DMS79 treated with DMSO at 0.1 percent for 48 hours (cell line): ENCODE data around the gene PKD2L2.
"Not testable (repeated sequence)": the region's sequence is repeated elsewhere in the genome, so short reads cannot be mapped to it uniquely, and the experiment has no call there.

Experiments used
- DNase-seq: peaks from one replicate; lab custom pipeline; 2025; lab: John Stamatoyannopoulos, UW

The PKD2L2 gene

GRCh38 chr5:137888466-137888862, 793 bp upstream of the PKD2L2 start:
- DNase-seq: no peak

GRCh38 chr5:137890845-137891244, 1.6 kb downstream of the PKD2L2 start:
- DNase-seq: no peak

- no peak for DNase-seq
Measured at GRCh38 chr5:137891849-137892248, 2.6 kb downstream of the PKD2L2 start.

- DNase-seq: no peak
Measured at GRCh38 chr5:137894586-137894985, 5.3 kb downstream of the PKD2L2 start.

GRCh38 chr5:137896560-137896959, 7.3 kb downstream of the PKD2L2 start:
- no peak for DNase-seq

- DNase-seq: no peak
Measured at GRCh38 chr5:137899493-137899892, 10.2 kb downstream of the PKD2L2 start.

GRCh38 chr5:137901011-137901817, 12.0 kb downstream of the PKD2L2 start:
- DNase-seq: no peak

GRCh38 chr5:137902408-137903133, 13.3 kb downstream of the PKD2L2 start:
- DNase-seq: no peak

GRCh38 chr5:137914758-137915157, 25.5 kb downstream of the PKD2L2 start:
- DNase-seq: no peak

GRCh38 chr5:137916923-137917322, 27.7 kb downstream of the PKD2L2 start:
- no peak for DNase-seq

GRCh38 chr5:137921931-137922330, 32.7 kb downstream of the PKD2L2 start:
- no peak for DNase-seq

GRCh38 chr5:137923856-137924255, 34.6 kb downstream of the PKD2L2 start:
- no peak for DNase-seq

GRCh38 chr5:137932800-137933199, 43.5 kb downstream of the PKD2L2 start:
- no peak for DNase-seq

GRCh38 chr5:137933491-137933911, 44.2 kb downstream of the PKD2L2 start:
- peak; percentile 7 for DNase-seq

- DNase-seq: no peak
Measured at GRCh38 chr5:137935190-137935589, 45.9 kb downstream of the PKD2L2 start.

GRCh38 chr5:137935694-137936093, 46.4 kb downstream of the PKD2L2 start:
- DNase-seq: no peak

GRCh38 chr5:137937994-137938750, 48.9 kb downstream of the PKD2L2 start:
- DNase-seq: no peak

GRCh38 chr5:137938751-137939143, 49.5 kb downstream of the PKD2L2 start:
- DNase-seq: no peak

GRCh38 chr5:137939331-137939730, 50.1 kb downstream of the PKD2L2 start:
- no peak for DNase-seq

GRCh38 chr5:137944280-137944679, 55.0 kb downstream of the PKD2L2 start:
- not testable (repeated sequence) for DNase-seq

GRCh38 chr5:137945825-137946224, 56.6 kb downstream of the PKD2L2 start:
- no peak for DNase-seq

GRCh38 chr5:137954131-137954879, 65.0 kb downstream of the PKD2L2 start:
- no peak for DNase-seq
